ENCODE measurements around the gene SCCPDH. TPM values are rescaled to one million over a fixed set of nuclear protein-coding genes. Genes with fewer than 3 reads are reported as not detected.

SCCPDH gene
- total and polyA plus RNA-seq, 2 donors (not counting 1 experiment from before 2014, with no cell fraction given), result 47.8 to 58.0 TPM

GRCh38 chr1:246795906-246796694, 71.9 kb downstream of the SCCPDH start:
- Histone ChIP-seq H3K9me3 (ENCODE audit: control insufficient read depth, insufficient read depth, low read depth, low read length) (no peaks in the 10 kb centered on the region), H3K27me3 (ENCODE audit: control insufficient read depth, insufficient read depth, low read length) (peaks cover 2% of the 10 kb centered on the region), H3K4me1 (ENCODE audit: control insufficient read depth, extremely low read depth, insufficient read depth, low read length) (peaks cover 3% of the 10 kb centered on the region), H3K79me2 (ENCODE audit: control insufficient read depth, insufficient read depth, low read length) (no peaks in the 10 kb centered on the region), H4K20me1 (ENCODE audit: control insufficient read depth, extremely low read depth, insufficient read depth, low read length) (no peaks in the 10 kb centered on the region), H3K27ac (ENCODE audit: insufficient read depth, low read length) (no peak overlapping the region), H3K9ac (ENCODE audit: insufficient read depth, low read length) (no peak overlapping the region), H3K4me3 (replicated peaks in 1 of 4; ENCODE audit: control extremely low read depth in 1 of 4, insufficient read depth in 1 of 4, low read depth in 3 of 4, low read length in 4 of 4) (no peak overlapping the region), H3K4me2 (ENCODE audit: extremely low read depth, insufficient read depth, low read length) (no peak overlapping the region), H3K36me3 (ENCODE audit: control insufficient read depth, insufficient read depth, low read length) (no peaks in the 10 kb centered on the region), H2AFZ (ENCODE audit: low read length) (no peak overlapping the region)
- no peak for TF ChIP-seq CTCF (conservative IDR thresholded peaks at IDR 0.05 in 1 of 2, IDR thresholded peaks at IDR 0.05 in 1 of 2; ENCODE audit: low read depth in 1 of 2, low read length in 2 of 2)
- TF ChIP-seq EZH2 (IDR thresholded peaks at IDR 0.05; ENCODE audit: low read length, missing control alignments), result no peak
- DNase-seq (ENCODE audit: low read depth in 2 of 2), result no peak

GRCh38 chr1:246797157-246797556, 72.9 kb downstream of the SCCPDH start:
- Histone ChIP-seq H4K20me1 (ENCODE audit: control insufficient read depth, extremely low read depth, insufficient read depth, low read length) (no peaks in the 10 kb centered on the region), H3K9ac (ENCODE audit: insufficient read depth, low read length) (no peak overlapping the region), H3K9me3 (ENCODE audit: control insufficient read depth, insufficient read depth, low read depth, low read length) (no peaks in the 10 kb centered on the region), H3K27ac (ENCODE audit: insufficient read depth, low read length) (no peak overlapping the region), H3K79me2 (ENCODE audit: control insufficient read depth, insufficient read depth, low read length) (no peaks in the 10 kb centered on the region), H3K4me2 (ENCODE audit: extremely low read depth, insufficient read depth, low read length) (no peak overlapping the region), H3K4me1 (ENCODE audit: control insufficient read depth, extremely low read depth, insufficient read depth, low read length) (peaks cover 3% of the 10 kb centered on the region), H3K4me3 (replicated peaks in 1 of 4; ENCODE audit: control extremely low read depth in 1 of 4, insufficient read depth in 1 of 4, low read depth in 3 of 4, low read length in 4 of 4) (no peak overlapping the region), H3K36me3 (ENCODE audit: control insufficient read depth, insufficient read depth, low read length) (no peaks in the 10 kb centered on the region), H3K27me3 (ENCODE audit: control insufficient read depth, insufficient read depth, low read length) (peaks cover 3% of the 10 kb centered on the region), H2AFZ (ENCODE audit: low read length) (no peak overlapping the region)
- DNase-seq (ENCODE audit: low read depth in 2 of 2), result no peak
- no peak for TF ChIP-seq CTCF (conservative IDR thresholded peaks at IDR 0.05 in 1 of 2, IDR thresholded peaks at IDR 0.05 in 1 of 2; ENCODE audit: low read depth in 1 of 2, low read length in 2 of 2)
- no peak for TF ChIP-seq EZH2 (IDR thresholded peaks at IDR 0.05; ENCODE audit: low read length, missing control alignments)

GRCh38 chr1:246797597-246797996, 73.4 kb downstream of the SCCPDH start:
- Histone ChIP-seq H3K4me3 (replicated peaks in 1 of 4; ENCODE audit: control extremely low read depth in 1 of 4, insufficient read depth in 1 of 4, low read depth in 3 of 4, low read length in 4 of 4) (no peak overlapping the region), H3K4me2 (ENCODE audit: extremely low read depth, insufficient read depth, low read length) (no peak overlapping the region), H2AFZ (ENCODE audit: low read length) (no peak overlapping the region), H3K36me3 (ENCODE audit: control insufficient read depth, insufficient read depth, low read length) (no peaks in the 10 kb centered on the region), H3K9ac (ENCODE audit: insufficient read depth, low read length) (no peak overlapping the region), H3K79me2 (ENCODE audit: control insufficient read depth, insufficient read depth, low read length) (no peaks in the 10 kb centered on the region), H3K9me3 (ENCODE audit: control insufficient read depth, insufficient read depth, low read depth, low read length) (no peaks in the 10 kb centered on the region), H3K27me3 (ENCODE audit: control insufficient read depth, insufficient read depth, low read length) (peaks cover 3% of the 10 kb centered on the region), H3K4me1 (ENCODE audit: control insufficient read depth, extremely low read depth, insufficient read depth, low read length) (peaks cover 3% of the 10 kb centered on the region), H3K27ac (ENCODE audit: insufficient read depth, low read length) (no peak overlapping the region), H4K20me1 (ENCODE audit: control insufficient read depth, extremely low read depth, insufficient read depth, low read length) (no peaks in the 10 kb centered on the region)
- DNase-seq (ENCODE audit: low read depth in 2 of 2), result no peak
- TF ChIP-seq EZH2 (IDR thresholded peaks at IDR 0.05; ENCODE audit: low read length, missing control alignments), result no peak
- TF ChIP-seq CTCF (conservative IDR thresholded peaks at IDR 0.05 in 1 of 2, IDR thresholded peaks at IDR 0.05 in 1 of 2; ENCODE audit: low read depth in 1 of 2, low read length in 2 of 2), result no peak

Data from fibroblast of lung (primary cell).